D341Med (cell line): ENCODE data around the gene TTC28.

ENCODE experiments used
- DNase-seq: peaks from one replicate; pipeline ENCODE4 v3.0.0; 2012; ENCODE audit warnings: low spot score

TTC28 gene

DNA sequence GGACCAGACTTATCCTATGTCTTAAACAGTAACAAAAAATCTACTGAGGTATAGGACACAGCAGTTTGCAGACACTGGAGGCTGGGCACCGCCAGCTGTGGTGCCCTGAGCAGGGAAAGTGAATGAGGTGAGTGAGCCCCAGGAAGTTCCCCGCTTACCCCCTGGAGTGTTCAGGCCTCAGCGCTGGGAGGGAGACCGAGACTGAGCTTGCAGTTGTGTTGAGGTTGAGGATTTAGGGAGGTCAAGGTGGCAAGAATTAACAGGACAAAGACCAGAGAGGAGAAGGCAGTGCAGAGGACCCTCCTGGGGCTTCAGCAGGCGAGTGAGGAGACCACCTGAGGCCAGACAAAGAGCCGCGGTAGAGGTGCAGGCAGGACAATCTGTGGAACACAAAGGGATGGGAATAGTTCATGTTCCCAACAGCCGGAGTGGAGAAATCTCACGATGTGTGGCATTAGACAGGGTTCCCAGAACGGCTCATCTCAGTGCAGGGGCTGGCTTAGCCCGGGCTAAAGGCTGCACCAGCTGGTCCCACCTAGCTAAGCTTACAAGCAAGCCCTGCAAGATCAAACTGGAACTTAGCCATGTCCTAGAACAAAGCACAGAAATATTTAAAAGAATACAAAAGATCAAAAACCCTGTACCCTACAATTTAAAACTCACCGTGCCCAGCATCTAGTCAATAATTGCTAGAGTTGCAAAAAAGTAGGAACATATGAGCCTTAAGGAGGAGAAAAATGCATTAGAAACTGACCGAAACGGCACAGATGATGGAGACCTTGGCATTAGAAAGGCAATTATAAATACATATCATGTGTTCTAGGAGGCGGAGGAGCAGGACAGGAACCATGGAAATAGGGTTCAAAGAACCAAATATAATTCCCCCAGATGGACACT is 713.2 kb downstream of the TTC28 start:
- DNase-seq, result peak; percentile 70

DNA sequence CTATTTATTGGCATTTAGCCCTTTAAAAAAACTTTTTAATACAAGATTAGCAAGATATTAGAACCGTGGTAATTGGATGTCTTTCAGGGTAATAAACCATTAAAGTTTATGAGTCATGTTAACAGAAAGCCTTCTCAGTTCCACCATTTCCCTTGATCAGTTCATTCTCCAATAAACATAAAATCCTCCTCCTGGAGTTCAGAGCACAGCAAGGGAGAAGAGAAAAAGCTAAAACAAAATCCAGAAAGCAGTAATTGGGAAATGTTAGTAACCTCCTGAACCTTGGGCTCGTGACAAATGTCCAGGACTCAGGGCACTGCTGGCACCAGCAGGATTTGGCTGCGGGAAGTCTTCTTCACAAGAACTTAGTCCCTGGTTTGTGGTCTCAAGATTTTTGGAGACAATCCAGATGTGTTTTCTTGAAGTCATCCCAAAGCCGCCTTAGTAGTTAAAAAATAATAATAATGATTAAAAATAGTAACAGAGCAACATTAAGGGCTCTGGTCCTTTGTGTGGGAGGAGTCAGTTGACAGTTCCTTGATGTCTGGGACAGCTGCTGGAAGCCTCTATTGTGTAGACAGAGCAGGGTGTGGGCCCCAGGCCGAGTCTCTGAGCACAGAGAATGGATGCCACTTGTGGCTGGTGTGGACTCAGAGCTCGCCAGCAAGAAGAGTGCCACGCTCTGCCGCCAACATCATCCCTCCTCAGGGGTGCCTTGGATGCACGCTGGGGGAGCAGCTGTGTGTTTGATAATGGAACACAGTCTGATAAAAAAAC is 717.2 kb downstream of the TTC28 start:
- DNase-seq, result no peak

DNA sequence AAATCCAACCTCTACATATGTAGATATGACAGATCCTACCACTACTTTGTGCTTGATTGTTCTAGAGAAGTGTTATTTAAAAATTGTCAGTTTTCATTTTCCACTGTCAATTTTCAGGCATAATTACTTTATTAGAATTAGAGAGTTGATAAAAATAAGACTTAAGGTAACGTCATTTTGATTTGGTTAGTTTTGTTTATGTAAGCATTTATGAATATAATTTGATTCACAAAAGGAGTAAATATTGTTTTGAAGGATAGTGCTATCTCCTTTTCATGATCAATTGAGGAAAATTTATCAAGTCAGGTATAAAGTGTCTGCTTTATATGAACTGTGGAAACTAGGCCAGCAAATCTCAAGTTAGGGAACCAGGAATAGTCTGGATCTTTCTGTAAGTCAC is 718.0 kb downstream of the TTC28 start:
- no peak for DNase-seq

GRCh38 chr22:27961182-27961581 is 718.5 kb downstream of the TTC28 start:
- DNase-seq, result no peak

GRCh38 chr22:27959335-27960090 is 720.1 kb downstream of the TTC28 start:
- DNase-seq, result no peak

- no peak for DNase-seq
Measured at GRCh38 chr22:27952779-27953178, 726.9 kb downstream of the TTC28 start.

- DNase-seq, result no peak
Measured at GRCh38 chr22:27952091-27952490, 727.5 kb downstream of the TTC28 start.

DNA sequence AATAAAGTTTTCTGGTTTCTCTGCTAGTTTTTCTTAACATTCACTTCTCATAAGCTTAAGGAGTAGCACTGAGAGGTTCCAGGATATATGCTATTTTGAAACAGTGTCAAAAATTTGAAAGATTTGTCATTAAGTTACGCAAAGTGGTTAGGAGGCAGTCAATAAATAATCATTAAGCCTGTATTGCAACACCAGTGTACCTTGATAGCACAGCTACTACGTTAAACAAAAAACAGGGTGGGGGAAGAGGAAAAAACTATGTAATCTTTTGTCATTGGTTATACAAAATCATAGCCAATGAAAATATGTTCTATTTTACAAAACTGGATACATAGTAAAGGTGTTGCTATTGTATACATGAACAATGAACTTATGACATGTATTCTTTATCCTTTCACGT is 730.2 kb downstream of the TTC28 start:
- no peak for DNase-seq

DNA sequence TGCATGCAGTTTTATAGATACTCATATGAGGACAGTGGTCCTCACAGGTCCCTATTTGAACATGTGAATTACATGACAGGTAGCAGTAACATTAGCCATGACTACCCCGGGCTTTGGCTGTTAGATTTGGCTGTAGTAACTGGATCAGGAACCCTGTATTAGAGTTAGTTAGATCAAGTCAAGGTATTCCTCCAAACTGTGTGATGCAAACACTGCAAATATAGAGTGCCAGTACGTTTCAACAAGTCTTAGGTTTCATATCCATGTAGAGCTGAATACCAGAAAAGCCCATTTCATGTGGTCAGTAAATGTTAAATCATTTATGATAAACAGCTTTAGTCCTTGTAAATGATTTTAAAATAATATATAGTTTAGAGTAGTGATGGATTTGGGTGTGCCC is 731.1 kb downstream of the TTC28 start:
- no peak for DNase-seq

GRCh38 chr22:27947448-27947847 is 732.2 kb downstream of the TTC28 start:
- DNase-seq, result no peak

GRCh38 chr22:27941143-27941542 is 738.5 kb downstream of the TTC28 start:
- DNase-seq, result no peak

GRCh38 chr22:27937453-27937852 is 742.2 kb downstream of the TTC28 start:
- DNase-seq, result peak; percentile 34

DNA sequence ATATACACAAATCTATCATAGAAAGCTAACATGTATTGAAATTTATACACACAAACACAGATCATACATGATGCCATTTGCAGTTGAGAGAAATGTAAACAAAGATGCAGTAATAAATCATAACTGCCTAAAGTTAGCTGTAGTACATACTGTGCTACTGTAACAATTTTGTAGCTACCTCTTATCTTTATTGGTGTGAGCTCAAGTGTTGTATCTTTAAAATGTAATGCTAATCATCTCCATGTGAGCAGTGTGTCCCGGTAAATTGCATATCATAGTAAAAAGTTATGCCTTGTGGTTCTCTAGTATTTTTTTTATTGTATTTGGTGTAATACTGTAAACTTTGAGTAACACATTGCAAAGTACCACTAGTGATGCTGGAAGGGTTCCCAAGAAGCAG is 743.7 kb downstream of the TTC28 start:
- no peak for DNase-seq

DNA sequence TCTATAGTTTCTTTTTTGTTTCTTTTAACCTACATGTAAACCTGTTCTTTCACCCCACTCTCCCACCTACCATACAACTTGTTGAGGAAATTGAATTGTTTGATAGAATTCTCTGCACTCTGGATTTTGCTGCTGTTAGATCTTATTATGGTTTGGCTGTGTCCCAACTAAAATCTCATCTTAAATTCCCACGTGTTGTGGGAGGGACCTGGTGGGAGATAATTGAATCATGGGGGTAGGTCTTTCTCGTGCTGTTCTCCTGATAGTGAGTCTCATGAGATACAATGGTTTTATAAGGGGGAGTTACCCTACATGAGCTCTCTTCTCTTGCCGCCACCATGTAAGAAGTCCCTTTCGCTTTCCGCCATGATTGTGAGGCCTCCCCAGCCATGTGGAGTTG is 745.6 kb downstream of the TTC28 start:
- DNase-seq, result no peak

GRCh38 chr22:27933186-27933983 is 746.3 kb downstream of the TTC28 start:
- DNase-seq, result no peak

DNA sequence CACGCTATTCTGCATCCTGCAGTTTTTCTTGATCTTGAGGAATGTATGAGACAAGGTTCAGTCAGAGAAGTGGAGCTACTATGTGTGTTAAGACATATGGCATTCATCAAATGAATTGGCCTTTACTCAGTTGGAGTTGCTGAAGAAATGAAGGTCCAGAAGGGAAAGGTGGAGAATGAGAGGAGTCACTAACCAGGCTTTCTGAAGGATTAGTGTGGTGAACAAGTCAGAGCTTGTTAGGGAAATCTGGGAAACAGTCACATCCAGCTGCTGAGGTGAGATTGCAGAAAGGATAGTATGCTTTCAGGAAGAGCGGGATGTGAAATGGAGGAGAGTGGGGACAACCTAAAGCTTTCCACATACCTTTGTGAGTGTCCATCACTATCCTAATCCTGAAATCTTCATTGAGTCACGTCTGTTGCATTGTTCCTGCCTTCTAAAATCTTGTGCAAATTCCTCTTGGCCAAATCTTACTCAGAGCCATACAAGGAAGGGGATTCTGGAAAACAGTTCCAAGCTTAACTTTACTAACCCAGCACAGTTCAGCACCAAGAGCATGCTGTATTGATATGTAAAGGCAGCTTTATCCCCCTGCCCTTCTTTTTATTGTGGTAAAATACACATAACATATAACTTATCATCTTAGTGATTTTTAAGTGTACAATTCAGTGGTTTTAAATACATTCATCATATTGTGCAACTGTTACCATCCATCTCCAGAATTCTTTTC is 749.1 kb downstream of the TTC28 start:
- DNase-seq, result no peak
